Measurements from ENCODE around the gene POLD2.

The POLD2 gene

GRCh38 chr7:44116789-44117666 lies 6.3 kb downstream of the POLD2 start:
- H3K27ac Mint-ChIP-seq = no peak overlapping the region
- H3K36me3 Mint-ChIP-seq (ENCODE audit: low read depth) = peaks cover 34% of the 10 kb centered on the region
- H3K27me3 Mint-ChIP-seq = no peaks in the 10 kb centered on the region
- DNase-seq (no peak), ATAC-seq (no peak)
- H3K9me3 Mint-ChIP-seq = no peaks in the 10 kb centered on the region
- H3K4me1 Mint-ChIP-seq = peaks cover 30% of the 10 kb centered on the region
- H3K4me3 Mint-ChIP-seq = no peak overlapping the region

- H3K9me3 Mint-ChIP-seq = no peaks in the 10 kb centered on the region
- peaks cover 22% of the 10 kb centered on the region for H3K4me1 Mint-ChIP-seq
- no peak for ATAC-seq
- DNase-seq = no peak
- no peak overlapping the region for H3K4me3 Mint-ChIP-seq
- H3K36me3 Mint-ChIP-seq (ENCODE audit: low read depth) = peaks cover 31% of the 10 kb centered on the region
- no peak overlapping the region for H3K27ac Mint-ChIP-seq
- H3K27me3 Mint-ChIP-seq = no peaks in the 10 kb centered on the region
These were observed 7.1 kb downstream of the POLD2 start for GRCh38 chr7:44116087-44116788.

- Mint-ChIP-seq H3K36me3 (ENCODE audit: low read depth) (peaks cover 17% of the 10 kb centered on the region), H3K4me3 (no peak overlapping the region), H3K4me1 (peaks cover 7% of the 10 kb centered on the region), H3K27ac (no peak overlapping the region), H3K9me3 (no peaks in the 10 kb centered on the region), H3K27me3 (no peaks in the 10 kb centered on the region)
- DNase-seq = no peak
- no peak for ATAC-seq
These were observed 8.6 kb downstream of the POLD2 start for GRCh38 chr7:44114586-44115310.

GRCh38 chr7:44113764-44114354 lies 9.5 kb downstream of the POLD2 start:
- ATAC-seq (no peak), DNase-seq (no peak)
- H3K9me3 Mint-ChIP-seq = no peaks in the 10 kb centered on the region
- no peaks in the 10 kb centered on the region for H3K4me1 Mint-ChIP-seq
- peaks cover 12% of the 10 kb centered on the region for H3K36me3 Mint-ChIP-seq (ENCODE audit: low read depth)
- no peak overlapping the region for H3K4me3 Mint-ChIP-seq
- H3K27me3 Mint-ChIP-seq = no peaks in the 10 kb centered on the region
- no peak overlapping the region for H3K27ac Mint-ChIP-seq

GRCh38 chr7:44112997-44113763 lies 10.2 kb downstream of the POLD2 start:
- no peaks in the 10 kb centered on the region for H3K27me3 Mint-ChIP-seq
- peaks cover 10% of the 10 kb centered on the region for H3K36me3 Mint-ChIP-seq (ENCODE audit: low read depth)
- no peak overlapping the region for H3K4me3 Mint-ChIP-seq
- H3K27ac Mint-ChIP-seq = no peak overlapping the region
- DNase-seq (no peak), ATAC-seq (no peak)
- H3K9me3 Mint-ChIP-seq = no peaks in the 10 kb centered on the region
- H3K4me1 Mint-ChIP-seq = no peaks in the 10 kb centered on the region

GRCh38 chr7:44112231-44112996 lies 10.9 kb downstream of the POLD2 start:
- Mint-ChIP-seq H3K27me3 (no peaks in the 10 kb centered on the region), H3K27ac (no peak overlapping the region)

DNA sequence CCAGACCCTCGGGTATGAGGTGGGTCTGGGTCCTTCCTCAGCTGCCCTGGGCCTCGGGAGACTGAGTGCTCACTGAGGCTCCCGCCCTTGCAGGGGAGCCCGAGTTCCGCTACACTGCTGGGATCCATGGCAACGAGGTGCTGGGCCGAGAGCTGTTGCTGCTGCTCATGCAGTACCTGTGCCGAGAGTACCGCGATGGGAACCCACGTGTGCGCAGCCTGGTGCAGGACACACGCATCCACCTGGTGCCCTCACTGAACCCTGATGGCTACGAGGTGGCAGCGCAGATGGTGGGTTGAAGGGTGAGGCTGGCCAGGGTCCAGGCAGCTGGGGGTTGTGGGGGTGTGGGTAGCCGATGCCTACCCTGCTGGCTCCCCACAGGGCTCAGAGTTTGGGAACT lies 11.6 kb downstream of the POLD2 start:
- no peaks in the 10 kb centered on the region for H3K4me1 Mint-ChIP-seq
- no peak overlapping the region for H3K27ac Mint-ChIP-seq
- ATAC-seq = no peak
- peaks cover 7% of the 10 kb centered on the region for H3K36me3 Mint-ChIP-seq (ENCODE audit: low read depth)
- H3K9me3 Mint-ChIP-seq = no peaks in the 10 kb centered on the region
- H3K27me3 Mint-ChIP-seq = no peaks in the 10 kb centered on the region
- DNase-seq = no peak
- no peak overlapping the region for H3K4me3 Mint-ChIP-seq

More at GRCh38 chr7:44112231-44112996, 10.9 kb downstream of the POLD2 start:
- Mint-ChIP-seq H3K36me3 (ENCODE audit: low read depth) (peaks cover 7% of the 10 kb centered on the region), H3K4me1 (no peaks in the 10 kb centered on the region), H3K4me3 (no peak overlapping the region), H3K9me3 (no peaks in the 10 kb centered on the region)
- DNase-seq (no peak), ATAC-seq (no peak)

- H3K27ac Mint-ChIP-seq = no peak overlapping the region
- H3K4me1 Mint-ChIP-seq = peaks cover 5% of the 10 kb centered on the region
- H3K36me3 Mint-ChIP-seq (ENCODE audit: low read depth) = peaks cover 7% of the 10 kb centered on the region
- no peaks in the 10 kb centered on the region for H3K9me3 Mint-ChIP-seq
- ATAC-seq = no peak
- H3K4me3 Mint-ChIP-seq = no peak overlapping the region
- DNase-seq = no peak
- no peaks in the 10 kb centered on the region for H3K27me3 Mint-ChIP-seq
These were observed 12.4 kb downstream of the POLD2 start for GRCh38 chr7:44110719-44111635.

- H3K27me3 Mint-ChIP-seq = no peaks in the 10 kb centered on the region
- H3K27ac Mint-ChIP-seq = no peak overlapping the region
- ATAC-seq = no peak
- H3K4me1 Mint-ChIP-seq = peaks cover 15% of the 10 kb centered on the region
- no peaks in the 10 kb centered on the region for H3K9me3 Mint-ChIP-seq
- H3K36me3 Mint-ChIP-seq (ENCODE audit: low read depth) = peaks cover 7% of the 10 kb centered on the region
- no peak for DNase-seq
- no peak overlapping the region for H3K4me3 Mint-ChIP-seq
These were observed 13.4 kb downstream of the POLD2 start for GRCh38 chr7:44109991-44110390.

DNA sequence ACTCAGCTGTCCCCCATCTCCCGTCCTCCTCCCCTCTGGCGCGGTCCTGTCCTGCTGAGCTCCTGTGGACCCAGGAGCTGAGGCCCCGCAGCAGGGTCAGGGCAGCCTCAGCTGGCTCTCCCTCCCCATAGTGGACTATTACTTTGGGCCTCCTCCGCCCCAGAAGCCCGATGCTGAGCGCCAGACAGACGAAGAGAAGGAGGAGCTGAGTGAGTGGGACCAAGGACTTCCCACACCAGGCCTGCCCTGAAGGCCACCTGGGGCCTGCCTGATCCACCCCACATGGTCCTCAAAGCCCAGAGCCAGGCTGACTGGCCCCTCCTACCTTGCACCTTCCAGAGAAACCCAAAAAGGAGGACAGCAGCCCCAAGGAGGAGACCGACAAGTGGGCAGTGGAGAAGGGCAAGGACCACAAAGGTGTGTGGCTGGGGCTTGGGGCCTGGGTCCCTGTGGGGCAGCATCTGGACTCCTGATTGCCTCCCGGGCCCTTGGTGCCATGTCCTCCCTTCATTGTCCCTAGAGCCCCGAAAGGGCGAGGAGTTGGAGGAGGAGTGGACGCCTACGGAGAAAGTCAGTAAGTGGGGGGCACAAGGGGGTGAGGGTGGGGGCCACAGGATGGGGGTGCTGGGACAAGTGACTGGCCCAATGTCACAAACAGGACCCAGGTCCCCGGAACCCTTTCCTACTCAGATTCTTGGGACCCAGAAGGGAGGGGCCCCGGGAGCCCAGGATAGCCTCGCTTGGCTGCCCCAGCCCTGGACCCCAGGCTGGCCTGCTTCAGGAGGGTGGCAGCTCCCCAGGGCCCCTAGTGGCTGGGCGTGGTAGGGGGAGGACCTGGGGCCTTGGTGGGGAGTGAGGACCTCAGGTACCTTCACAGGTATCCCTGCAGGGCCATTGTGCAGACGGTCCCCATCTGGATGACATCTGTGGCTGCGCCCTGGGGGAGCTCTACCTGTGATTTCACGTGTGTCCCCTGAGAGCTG lies 14.3 kb downstream of the POLD2 start:
- peaks cover 15% of the 10 kb centered on the region for H3K4me1 Mint-ChIP-seq
- DNase-seq (no peak), ATAC-seq (no peak)
- H3K27me3 Mint-ChIP-seq = no peaks in the 10 kb centered on the region
- no peak overlapping the region for H3K4me3 Mint-ChIP-seq
- H3K36me3 Mint-ChIP-seq (ENCODE audit: low read depth) = peaks cover 2% of the 10 kb centered on the region
- no peak overlapping the region for H3K27ac Mint-ChIP-seq
- no peaks in the 10 kb centered on the region for H3K9me3 Mint-ChIP-seq

GRCh38 chr7:44107961-44108767 lies 15.2 kb downstream of the POLD2 start:
- no peak for ATAC-seq
- H3K36me3 Mint-ChIP-seq (ENCODE audit: low read depth) = peaks cover 2% of the 10 kb centered on the region
- H3K4me3 Mint-ChIP-seq = no peak overlapping the region
- no peaks in the 10 kb centered on the region for H3K9me3 Mint-ChIP-seq
- no peak overlapping the region for H3K27ac Mint-ChIP-seq
- H3K27me3 Mint-ChIP-seq = peaks cover 4% of the 10 kb centered on the region
- no peak for DNase-seq
- H3K4me1 Mint-ChIP-seq = peaks cover 15% of the 10 kb centered on the region
